Thyroid gland (tissue), 4 donors: ENCODE data around the gene GCNT1.

Experiments used
- CTCF ChIP-seq, 6 experiments: fragments of 200-600 bp in 3 of 6; fragments of 450-650 bp in 3 of 6; sonication (generic) in 3 of 6; IDR thresholded peaks; one replicate each; pipeline ENCODE4 v1.5.1; 2016 to 2019; ENCODE audit warnings: antibody characterized with exemption in 6 of 6, mild to moderate bottlenecking in 2 of 6, inconsistent platforms in 1 of 6, moderate library complexity in 1 of 6
- POLR2A ChIP-seq, 2 donors: fragments of 450-650 bp; IDR thresholded peaks; one replicate each; pipeline ENCODE4 v1.6.1; 2017; ENCODE audit warnings: antibody characterized with exemption in 2 of 2, mild to moderate bottlenecking in 2 of 2, moderate library complexity in 1 of 2

GRCh38 chr9:76443887-76444286 lies 15.1 kb upstream of the GCNT1 start:
- TF ChIP-seq CTCF (IDR thresholded peaks at IDR 0.05) (no peak), POLR2A (IDR thresholded peaks at IDR 0.05) (no peak)
